HG03066 (cell line): ENCODE data around the gene SKIDA1.

ENCODE experiments used
- ATAC-seq: cut with Tn5 transposase; IDR thresholded peaks from one replicate; pipeline ENCODE4 v1.9.1; 2021; ENCODE audit warnings: low read depth; ENCODE audit not compliant: unreplicated experiment

The SKIDA1 gene

GRCh38 chr10:21487416-21488180 lies 37.9 kb downstream of the SKIDA1 start:
- no peak for ATAC-seq

- no peak for ATAC-seq
Observed at GRCh38 chr10:21482821-21483220, 42.7 kb downstream of the SKIDA1 start.

GRCh38 chr10:21481407-21481806 lies 44.1 kb downstream of the SKIDA1 start:
- ATAC-seq = no peak

GRCh38 chr10:21479570-21480315 lies 45.7 kb downstream of the SKIDA1 start:
- no peak for ATAC-seq

GRCh38 chr10:21475393-21475792 lies 50.1 kb downstream of the SKIDA1 start:
- no peak for ATAC-seq

- ATAC-seq = no peak
Observed at GRCh38 chr10:21473541-21473940, 51.9 kb downstream of the SKIDA1 start.

- ATAC-seq = no peak
Observed at GRCh38 chr10:21473135-21473534, 52.3 kb downstream of the SKIDA1 start.

GRCh38 chr10:21468086-21468485 lies 57.4 kb downstream of the SKIDA1 start:
- no peak for ATAC-seq

GRCh38 chr10:21467633-21468032 lies 57.8 kb downstream of the SKIDA1 start:
- ATAC-seq = no peak

- ATAC-seq = no peak
Observed at GRCh38 chr10:21464134-21464533, 61.3 kb downstream of the SKIDA1 start.
